DND-41 (cell line): ENCODE measurements around the gene TBC1D8.

ENCODE experiments used
- ATAC-seq: fragments of 200-7000 bp; cut with Tn5 transposase; 3 replicates; pipeline ENCODE4 v1.9.1; 2021; ENCODE audit warnings: low read depth; ENCODE audit not compliant: insufficient read depth
- DNase-seq: peaks from one replicate; pipeline ENCODE4 v3.0.0-alpha.2; 2020
- H2AFZ ChIP-seq: 2 replicates; pipeline ENCODE4 v1.6.0; 2012; ENCODE audit warnings: low read depth, low read length
- H3K27ac ChIP-seq: 2 replicates; pipeline ENCODE4 v1.5.1; 2012; ENCODE audit warnings: low read length, inconsistent platforms
- H3K27me3 ChIP-seq: fragments of 200-600 bp; sonication (generic); 2 replicates; pipeline ENCODE4 v1.6.0; 2012; ENCODE audit warnings: low read length, mild to moderate bottlenecking, inconsistent platforms; ENCODE audit not compliant: insufficient read depth, poor library complexity
- H3K36me3 ChIP-seq: 2 replicates; pipeline ENCODE4 v1.5.1; 2012; ENCODE audit warnings: low read length, inconsistent platforms; ENCODE audit not compliant: insufficient read depth
- H3K4me1 ChIP-seq: 2 replicates; pipeline ENCODE4 v1.5.1; 2012; ENCODE audit warnings: mild to moderate bottlenecking, low read length; ENCODE audit not compliant: insufficient read depth
- H3K4me2 ChIP-seq: 2 replicates; pipeline ENCODE4 v1.6.0; 2012; ENCODE audit warnings: mild to moderate bottlenecking, moderate library complexity, low read length, inconsistent platforms; ENCODE audit not compliant: insufficient read depth
- H3K4me3 ChIP-seq, 2 experiments: fragments of 200-600 bp in 1 of 2; shearing (Covaris generic) in 1 of 2; 2 replicates each; pipeline ENCODE4 v1.5.1; 2012 to 2016; ENCODE audit warnings: inconsistent platforms in 2 of 2, low read length in 2 of 2, mild to moderate bottlenecking in 2 of 2, low read depth in 1 of 2, moderate library complexity in 1 of 2
- H3K79me2 ChIP-seq: 2 replicates; pipeline ENCODE4 v1.6.0; 2012; ENCODE audit warnings: low read length, inconsistent platforms; ENCODE audit not compliant: insufficient read depth
- H3K9ac ChIP-seq: 2 replicates; pipeline ENCODE4 v1.6.0; 2012; ENCODE audit warnings: low read depth, mild to moderate bottlenecking, inconsistent platforms, low read length, moderate library complexity
- H3K9me3 ChIP-seq: 2 replicates; pipeline ENCODE4 v1.5.1; 2012; ENCODE audit warnings: low read length, moderate library complexity, mild to moderate bottlenecking, inconsistent platforms; ENCODE audit not compliant: insufficient read depth, severe bottlenecking
- H4K20me1 ChIP-seq: 2 replicates; pipeline ENCODE4 v1.6.0; 2012; ENCODE audit warnings: low read length; ENCODE audit not compliant: insufficient read depth
- CTCF ChIP-seq: IDR thresholded peaks from 2 replicates; pipeline ENCODE4 v1.5.1; 2012; ENCODE audit warnings: borderline replicate concordance, low read length, moderate library complexity, mild to moderate bottlenecking; ENCODE audit not compliant: poor library complexity, severe bottlenecking; ENCODE audit errors: extremely low read depth
- EZH2 ChIP-seq: IDR thresholded peaks from 3 replicates; pipeline ENCODE4 v1.6.1; 2012; ENCODE audit warnings: borderline replicate concordance, low read depth, mild to moderate bottlenecking, moderate library complexity, low read length, inconsistent platforms; ENCODE audit not compliant: severe bottlenecking

The TBC1D8 gene

DNA sequence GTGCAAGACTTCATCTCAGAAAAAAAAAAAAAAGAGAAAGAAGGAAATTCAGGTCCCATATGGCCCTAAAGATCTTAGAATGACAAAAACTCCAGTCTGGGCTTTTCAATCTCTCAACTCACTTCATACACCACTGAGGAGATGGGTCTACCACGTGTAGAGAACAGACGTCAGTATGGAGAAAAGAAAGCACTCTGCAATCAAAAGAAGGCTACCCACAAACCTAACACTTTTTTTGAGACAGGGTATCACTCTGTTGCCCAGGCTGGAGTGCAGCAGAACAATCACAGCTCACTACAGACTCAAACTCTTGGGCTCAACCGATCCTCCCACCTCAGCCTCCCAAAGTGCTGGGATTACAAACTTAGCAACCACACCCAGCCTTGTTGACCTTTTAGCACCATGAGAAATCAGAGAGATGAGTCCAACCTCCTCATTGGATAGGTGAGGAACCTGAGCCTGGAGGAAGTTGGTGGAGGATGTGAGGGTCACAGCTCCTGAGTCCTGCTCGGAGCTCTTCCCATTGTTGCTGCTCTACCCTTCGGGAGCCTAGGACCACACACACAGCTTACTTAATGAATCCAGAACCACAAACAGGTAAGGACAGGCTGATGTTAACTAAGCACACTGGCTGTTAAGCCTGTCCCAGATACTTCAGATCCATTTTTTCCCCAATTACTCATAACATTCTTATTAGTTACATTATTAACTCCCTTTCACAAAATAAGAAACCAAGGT, 23.7 kb downstream of the TBC1D8 start:
- Histone ChIP-seq H3K27ac (no peak overlapping the region), H3K79me2 (peaks cover 13% of the 10 kb centered on the region; the same call in 1 of the 2 replicates), H3K4me2 (no peak overlapping the region), H3K27me3 (no peaks in the 10 kb centered on the region), H3K4me1 (peaks cover 13% of the 10 kb centered on the region), H3K9me3 (no peaks in the 10 kb centered on the region), H3K36me3 (no peaks in the 10 kb centered on the region), H3K9ac (no peak overlapping the region), H2AFZ (no peak overlapping the region), H3K4me3 (no peak overlapping the region), H4K20me1 (peaks cover 15% of the 10 kb centered on the region; the same call in 1 of the 2 replicates)
- TF ChIP-seq EZH2 (no peak), CTCF (no peak)
- ATAC-seq (no peak), DNase-seq (no peak)

GRCh38 chr2:101125808-101126207, 25.4 kb downstream of the TBC1D8 start:
- Histone ChIP-seq H3K4me2 (no peak overlapping the region), H3K9me3 (no peaks in the 10 kb centered on the region), H3K9ac (no peak overlapping the region), H3K4me1 (peaks cover 13% of the 10 kb centered on the region), H3K36me3 (no peaks in the 10 kb centered on the region), H2AFZ (no peak overlapping the region), H3K27ac (no peak overlapping the region), H3K27me3 (no peaks in the 10 kb centered on the region), H3K79me2 (peaks cover 13% of the 10 kb centered on the region; the same call in 1 of the 2 replicates), H4K20me1 (peaks cover 15% of the 10 kb centered on the region; the same call in 1 of the 2 replicates), H3K4me3 (no peak overlapping the region)
- ATAC-seq: no peak
- TF ChIP-seq EZH2 (no peak), CTCF (no peak)
- no peak for DNase-seq

DNA sequence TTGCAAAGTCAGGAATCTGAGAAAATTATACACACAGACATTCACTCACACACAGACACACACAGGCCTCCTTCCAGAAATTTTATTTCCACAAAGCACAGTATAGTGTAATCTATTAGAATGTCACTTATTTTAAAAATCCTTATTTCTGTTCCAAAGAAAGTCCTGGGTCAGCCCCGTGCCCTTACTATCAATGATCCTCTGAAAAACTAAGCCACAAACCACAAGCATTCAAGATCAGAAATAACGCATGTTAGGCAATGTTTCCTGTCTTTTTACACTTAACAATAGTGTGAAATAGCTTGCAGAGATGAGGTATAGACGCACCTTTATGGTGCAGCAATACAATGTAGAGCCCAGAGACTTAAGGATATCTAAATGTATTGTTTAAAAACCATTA, 25.8 kb downstream of the TBC1D8 start:
- ATAC-seq (peak; percentile 80), DNase-seq (no peak)
- TF ChIP-seq EZH2: no peak
- no peak for TF ChIP-seq CTCF
- Histone ChIP-seq H4K20me1 (peaks cover 15% of the 10 kb centered on the region; the same call in 1 of the 2 replicates), H3K36me3 (no peaks in the 10 kb centered on the region), H2AFZ (no peak overlapping the region), H3K4me1 (peaks cover 13% of the 10 kb centered on the region), H3K9ac (no peak overlapping the region), H3K79me2 (peaks cover 13% of the 10 kb centered on the region; the same call in 1 of the 2 replicates), H3K27ac (no peak overlapping the region), H3K9me3 (no peaks in the 10 kb centered on the region), H3K27me3 (no peaks in the 10 kb centered on the region), H3K4me3 (no peak overlapping the region), H3K4me2 (no peak overlapping the region)
